ENCODE data around the gene CHST5. TPM values are rescaled to one million over a fixed set of nuclear protein-coding genes. Genes with fewer than 3 reads are reported as not detected.
A peak's percentile ranks its signal among the peaks of the same experiment; 100 is the strongest.
"Not testable (repeated sequence)": the region's sequence is repeated elsewhere in the genome, so short reads cannot be mapped to it uniquely, and the experiment has no call there.

The CHST5 gene
- total and polyA plus RNA-seq, 5 donors from 2014 or later, result not detected

- H3K9me3 Mint-ChIP-seq, result no peaks in the 10 kb centered on the region
- H3K36me3 Mint-ChIP-seq, result no peaks in the 10 kb centered on the region
- Histone ChIP-seq H3K9me3 (ENCODE audit: control insufficient read depth in 2 of 2, low read length in 2 of 2) (no peaks in the 10 kb centered on the region), H3K36me3 (ENCODE audit: control insufficient read depth, insufficient read depth, low read length) (no peaks in the 10 kb centered on the region), H3K4me3 (ENCODE audit: low read depth, low read length) (no peak overlapping the region), H3K27ac (ENCODE audit: insufficient read depth, low read length, poor library complexity, severe bottlenecking) (no peak overlapping the region), H3K27me3 (ENCODE audit: control insufficient read depth, insufficient read depth, low read length) (no peaks in the 10 kb centered on the region), H3K4me1 (ENCODE audit: control insufficient read depth, insufficient read depth, low read length, poor library complexity, severe bottlenecking) (peaks cover 4% of the 10 kb centered on the region)
- H3K4me3 Mint-ChIP-seq, result peak overlapping the region in 1 of 4 donors; percentile 52
- H3K27ac Mint-ChIP-seq, result no peak overlapping the region
- peaks cover 6 to 17% (median 7%) of the 10 kb centered on the region in 4 donors for H3K4me1 Mint-ChIP-seq
- DNase-seq (no peak), ATAC-seq (ENCODE audit: low read depth in 2 of 2) (no peak)
- peaks cover 9% of the 10 kb centered on the region for H3K27me3 Mint-ChIP-seq
These were observed 16.7 kb downstream of the CHST5 start for GRCh38 chr16:75519175-75519574.

DNA sequence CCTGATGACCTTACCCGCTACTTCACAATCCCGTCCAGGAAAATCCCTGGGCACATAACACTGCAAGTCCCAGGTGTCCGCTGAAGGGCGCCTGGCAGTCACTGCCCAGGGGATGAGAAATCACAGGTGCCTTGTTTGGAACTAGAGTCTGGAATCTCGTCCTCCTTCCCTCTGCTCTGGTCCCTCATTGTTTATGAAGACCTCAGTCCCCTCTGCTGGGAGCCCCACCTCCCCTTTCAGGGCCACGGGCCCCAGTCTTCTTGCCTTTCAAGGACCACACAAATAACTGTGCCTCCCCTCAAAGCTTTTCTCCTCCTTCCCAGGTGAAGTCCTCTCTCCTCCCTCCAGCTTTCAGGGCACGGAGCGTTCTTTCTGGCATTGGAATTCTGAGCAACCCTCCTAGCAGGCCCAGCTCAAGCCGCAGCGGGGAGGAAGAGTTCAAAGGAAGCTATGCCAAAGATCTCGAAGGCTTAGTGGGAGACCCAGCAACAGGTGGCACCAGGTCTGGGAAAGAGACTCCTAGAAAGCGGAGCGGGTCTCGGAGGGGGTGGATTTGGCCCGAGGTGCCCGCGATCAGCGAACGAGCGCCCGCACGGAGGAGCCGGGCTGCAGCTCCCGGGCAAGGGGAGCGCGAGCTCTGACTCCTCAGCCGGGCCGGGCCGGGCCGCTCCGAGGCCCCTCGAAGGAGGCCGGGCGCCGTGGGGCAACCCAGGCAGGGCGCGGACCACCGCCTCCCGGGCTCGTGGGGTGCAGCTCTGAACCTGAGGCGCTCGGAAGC lies 19.5 kb downstream of the CHST5 start:
- Histone ChIP-seq H3K27ac (ENCODE audit: insufficient read depth, low read length, poor library complexity, severe bottlenecking) (peak overlapping the region; percentile 74), H3K4me3 (ENCODE audit: low read depth, low read length) (peak overlapping the region; percentile 57)
- H3K27me3 Mint-ChIP-seq; H3K36me3 ChIP-seq (ENCODE audit: control insufficient read depth, insufficient read depth, low read length); H3K9me3 ChIP-seq (ENCODE audit: control insufficient read depth in 2 of 2, low read length in 2 of 2); H3K4me1 ChIP-seq (ENCODE audit: control insufficient read depth, insufficient read depth, low read length, poor library complexity, severe bottlenecking); H3K9me3 Mint-ChIP-seq; H3K36me3 Mint-ChIP-seq; H3K27me3 ChIP-seq (ENCODE audit: control insufficient read depth, insufficient read depth, low read length): not testable (repeated sequence)
- peak overlapping the region in 2 of 3 donors; percentile 49 to 95 for H3K27ac Mint-ChIP-seq
- peaks cover 6 to 17% (median 9%) of the 10 kb centered on the region in 4 donors for H3K4me1 Mint-ChIP-seq
- ATAC-seq (ENCODE audit: low read depth in 2 of 2) (peak; percentile 14 to 16), DNase-seq (peak; percentile 12 to 34 (median 29))
- H3K4me3 Mint-ChIP-seq, result peak overlapping the region; percentile 75 to 88 (median 83)

- H3K4me1 ChIP-seq (ENCODE audit: control insufficient read depth, insufficient read depth, low read length, poor library complexity, severe bottlenecking), result peaks cover 4% of the 10 kb centered on the region
- Mint-ChIP-seq H3K27me3 (peaks cover 9% of the 10 kb centered on the region), H3K4me1 (peaks cover 6 to 17% (median 9%) of the 10 kb centered on the region in 4 donors), H3K36me3 (no peaks in the 10 kb centered on the region), H3K9me3 (no peaks in the 10 kb centered on the region), H3K27ac (peak overlapping the region in 1 of 3 donors; percentile 32), H3K4me3 (peak overlapping the region in 1 of 4 donors; percentile 79)
- no peaks in the 10 kb centered on the region for H3K36me3 ChIP-seq (ENCODE audit: control insufficient read depth, insufficient read depth, low read length)
- H3K9me3 ChIP-seq (ENCODE audit: control insufficient read depth in 2 of 2, low read length in 2 of 2), result no peaks in the 10 kb centered on the region
- H3K27me3 ChIP-seq (ENCODE audit: control insufficient read depth, insufficient read depth, low read length), result no peaks in the 10 kb centered on the region
- DNase-seq (no peak), ATAC-seq (ENCODE audit: low read depth in 2 of 2) (no peak)
- H3K4me3 ChIP-seq (ENCODE audit: low read depth, low read length), result no peak overlapping the region
- no peak overlapping the region for H3K27ac ChIP-seq (ENCODE audit: insufficient read depth, low read length, poor library complexity, severe bottlenecking)
These were observed 21.6 kb downstream of the CHST5 start for GRCh38 chr16:75514296-75514695.

- no peaks in the 10 kb centered on the region for H3K4me1 Mint-ChIP-seq
- no peaks in the 10 kb centered on the region for H3K4me1 ChIP-seq (ENCODE audit: control insufficient read depth, insufficient read depth, low read length, poor library complexity, severe bottlenecking)
- H3K36me3 ChIP-seq (ENCODE audit: control insufficient read depth, insufficient read depth, low read length), result no peaks in the 10 kb centered on the region
- no peaks in the 10 kb centered on the region for H3K36me3 Mint-ChIP-seq
- H3K27ac Mint-ChIP-seq, result no peak overlapping the region
- H3K4me3 Mint-ChIP-seq, result no peak overlapping the region
- DNase-seq (no peak), ATAC-seq (ENCODE audit: low read depth in 2 of 2) (no peak)
- no peaks in the 10 kb centered on the region for H3K9me3 ChIP-seq (ENCODE audit: control insufficient read depth in 2 of 2, low read length in 2 of 2)
- no peaks in the 10 kb centered on the region for H3K9me3 Mint-ChIP-seq
- H3K27me3 ChIP-seq (ENCODE audit: control insufficient read depth, insufficient read depth, low read length), result peaks cover 3% of the 10 kb centered on the region
- no peak overlapping the region for H3K27ac ChIP-seq (ENCODE audit: insufficient read depth, low read length, poor library complexity, severe bottlenecking)
- H3K4me3 ChIP-seq (ENCODE audit: low read depth, low read length), result no peak overlapping the region
- H3K27me3 Mint-ChIP-seq, result peaks cover 10% of the 10 kb centered on the region
These were observed 29.3 kb downstream of the CHST5 start for GRCh38 chr16:75506574-75506973.

- no peaks in the 10 kb centered on the region for H3K9me3 Mint-ChIP-seq
- H3K27ac ChIP-seq (ENCODE audit: insufficient read depth, low read length, poor library complexity, severe bottlenecking), result no peak overlapping the region
- no peaks in the 10 kb centered on the region for H3K36me3 Mint-ChIP-seq
- no peaks in the 10 kb centered on the region for H3K4me1 ChIP-seq (ENCODE audit: control insufficient read depth, insufficient read depth, low read length, poor library complexity, severe bottlenecking)
- H3K36me3 ChIP-seq (ENCODE audit: control insufficient read depth, insufficient read depth, low read length), result no peaks in the 10 kb centered on the region
- peaks cover 10% of the 10 kb centered on the region for H3K27me3 Mint-ChIP-seq
- no peak for DNase-seq
- no peak overlapping the region for H3K4me3 Mint-ChIP-seq
- no peak overlapping the region for H3K27ac Mint-ChIP-seq
- H3K4me3 ChIP-seq (ENCODE audit: low read depth, low read length), result no peak overlapping the region
- H3K4me1 Mint-ChIP-seq, result no peaks in the 10 kb centered on the region
- H3K27me3 ChIP-seq (ENCODE audit: control insufficient read depth, insufficient read depth, low read length), result peaks cover 3% of the 10 kb centered on the region
- no peaks in the 10 kb centered on the region for H3K9me3 ChIP-seq (ENCODE audit: control insufficient read depth in 2 of 2, low read length in 2 of 2)
- ATAC-seq (ENCODE audit: low read depth in 2 of 2), result no peak
These were observed 29.8 kb downstream of the CHST5 start for GRCh38 chr16:75506107-75506506.

- DNase-seq, result no peak
- H3K27me3 Mint-ChIP-seq, result peaks cover 13% of the 10 kb centered on the region
- H3K36me3 Mint-ChIP-seq, result no peaks in the 10 kb centered on the region
- peak overlapping the region in 2 of 3 donors; percentile 13 to 66 for H3K27ac Mint-ChIP-seq
- H3K4me3 Mint-ChIP-seq, result no peak overlapping the region
- no peaks in the 10 kb centered on the region for H3K9me3 ChIP-seq (ENCODE audit: control insufficient read depth in 2 of 2, low read length in 2 of 2)
- H3K36me3 ChIP-seq (ENCODE audit: control insufficient read depth, insufficient read depth, low read length), result no peaks in the 10 kb centered on the region
- peaks cover 3% of the 10 kb centered on the region for H3K27me3 ChIP-seq (ENCODE audit: control insufficient read depth, insufficient read depth, low read length)
- ATAC-seq (ENCODE audit: low read depth in 2 of 2), result no peak
- no peaks in the 10 kb centered on the region for H3K4me1 ChIP-seq (ENCODE audit: control insufficient read depth, insufficient read depth, low read length, poor library complexity, severe bottlenecking)
- no peaks in the 10 kb centered on the region for H3K4me1 Mint-ChIP-seq
- no peaks in the 10 kb centered on the region for H3K9me3 Mint-ChIP-seq
- no peak overlapping the region for H3K27ac ChIP-seq (ENCODE audit: insufficient read depth, low read length, poor library complexity, severe bottlenecking)
- no peak overlapping the region for H3K4me3 ChIP-seq (ENCODE audit: low read depth, low read length)
These were observed 32.1 kb downstream of the CHST5 start for GRCh38 chr16:75503801-75504200.

DNA sequence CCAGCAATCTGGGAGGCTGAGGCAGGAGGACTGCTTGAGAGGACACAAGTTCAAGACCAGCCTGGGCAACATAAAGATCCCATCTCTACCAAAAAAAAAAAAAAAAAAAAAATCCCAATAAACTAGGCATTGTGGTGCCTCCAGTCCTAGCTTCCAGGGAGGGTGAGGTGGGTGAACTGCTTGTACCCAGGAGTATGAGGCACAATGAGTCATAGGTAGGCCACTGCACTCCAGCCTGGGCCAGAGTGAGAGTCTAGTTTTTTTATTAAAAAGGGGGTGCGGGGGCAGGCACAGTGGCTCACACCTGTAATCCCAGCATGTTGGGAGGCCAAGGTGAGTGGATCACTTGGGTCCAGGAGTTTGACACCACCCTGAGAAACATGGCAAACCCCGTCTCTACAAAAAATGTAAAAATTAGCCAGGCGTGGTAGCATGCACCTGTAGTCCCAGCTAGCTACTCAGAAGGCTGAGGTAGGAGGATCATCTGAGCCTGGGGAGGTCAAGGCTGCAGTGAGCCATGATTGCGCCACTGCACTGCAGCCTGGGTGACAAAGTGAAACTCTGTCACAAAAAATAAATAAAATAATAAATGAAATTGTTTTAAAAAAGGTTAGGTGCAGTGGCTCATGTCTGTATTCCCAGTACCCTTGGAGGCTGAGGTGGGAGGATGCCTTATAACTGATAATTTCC lies 32.8 kb downstream of the CHST5 start:
- Histone ChIP-seq H3K4me1 (ENCODE audit: control insufficient read depth, insufficient read depth, low read length, poor library complexity, severe bottlenecking) (no peaks in the 10 kb centered on the region), H3K27ac (ENCODE audit: insufficient read depth, low read length, poor library complexity, severe bottlenecking) (no peak overlapping the region), H3K9me3 (ENCODE audit: control insufficient read depth in 2 of 2, low read length in 2 of 2) (no peaks in the 10 kb centered on the region), H3K36me3 (ENCODE audit: control insufficient read depth, insufficient read depth, low read length) (no peaks in the 10 kb centered on the region), H3K27me3 (ENCODE audit: control insufficient read depth, insufficient read depth, low read length) (peaks cover 3% of the 10 kb centered on the region), H3K4me3 (ENCODE audit: low read depth, low read length) (no peak overlapping the region)
- Mint-ChIP-seq H3K27ac (no peak overlapping the region), H3K4me1 (no peaks in the 10 kb centered on the region), H3K9me3 (no peaks in the 10 kb centered on the region), H3K36me3 (no peaks in the 10 kb centered on the region), H3K27me3 (peaks cover 13% of the 10 kb centered on the region), H3K4me3 (no peak overlapping the region)
- DNase-seq (no peak), ATAC-seq (ENCODE audit: low read depth in 2 of 2) (no peak)

Data from CD4-positive, CD25-positive, alpha-beta regulatory T cell (primary cell).